AG04449 (cell line): ENCODE measurements around the gene SYT3.
"Not testable (repeated sequence)": the region's sequence is repeated elsewhere in the genome, so short reads cannot be mapped to it uniquely, and the experiment has no call there.

Experiments
- CTCF ChIA-PET: fragments of 350-600 bp; formaldehyde crosslinking; extraction: SDS; loops from one replicate; lab custom pipeline; 2021; ENCODE audit warnings: antibody characterized with exemption; lab: Yijun Ruan, JAX
- POLR2A ChIA-PET: fragments of 400-600, 350-600 bp; formaldehyde crosslinking; extraction: SDS; loops from one replicate; lab custom pipeline; 2020; ENCODE audit warnings: antibody characterized with exemption, inconsistent platforms; lab: Yijun Ruan, JAX
- DNase-seq: peaks from one replicate; pipeline ENCODE4 v3.0.0-alpha.2; 2010; ENCODE audit warnings: low read depth, low spot score
- H3K4me3 ChIP-seq: 2 replicates; pipeline ENCODE4 v1.5.1; 2011; ENCODE audit warnings: low read depth, mild to moderate bottlenecking, control low read depth, low read length
- CTCF ChIP-seq: IDR thresholded peaks from one replicate; pipeline ENCODE4 v1.5.1; 2011; ENCODE audit warnings: mild to moderate bottlenecking, moderate library complexity, low read length, control low read depth, inconsistent platforms; ENCODE audit not compliant: insufficient read depth; ENCODE audit errors: missing control alignments

SYT3 gene

GRCh38 chr19:50626011-50626410 is 13.7 kb downstream of the SYT3 start:
- POLR2A ChIA-PET: no interaction called here
- H3K4me3 ChIP-seq: no peak overlapping the region
- no peak for TF ChIP-seq CTCF
- DNase-seq: no peak
- CTCF ChIA-PET: no interaction called here

GRCh38 chr19:50624949-50625600 is 14.6 kb downstream of the SYT3 start:
- ChIA-PET CTCF (no interaction called here), POLR2A (no interaction called here)
- TF ChIP-seq CTCF: no peak
- no peak for DNase-seq
- H3K4me3 ChIP-seq: no peak overlapping the region

- CTCF ChIA-PET, POLR2A ChIA-PET, H3K4me3 ChIP-seq, DNase-seq: not testable (repeated sequence)
Observed at GRCh38 chr19:50620394-50620906, 19.2 kb downstream of the SYT3 start.

GRCh38 chr19:50619184-50619583 is 20.5 kb downstream of the SYT3 start:
- H3K4me3 ChIP-seq, CTCF ChIA-PET, POLR2A ChIA-PET, DNase-seq: not testable (repeated sequence)

- CTCF ChIA-PET, H3K4me3 ChIP-seq, POLR2A ChIA-PET, DNase-seq: not testable (repeated sequence)
Observed at GRCh38 chr19:50618379-50618778, 21.3 kb downstream of the SYT3 start.

GRCh38 chr19:50612504-50613404 is 26.9 kb downstream of the SYT3 start:
- not testable (repeated sequence) for H3K4me3 ChIP-seq, DNase-seq
- ChIA-PET POLR2A (interaction anchor here (0.6 kb wide), 1 partner anchor 43 kb away, joined by 3 read pairs; no protein-coding TSS in a partner anchor), CTCF (interaction anchor here (1.1 kb wide), 1 partner anchor 57 kb away, joined by 3 read pairs; no protein-coding TSS in a partner anchor)

GRCh38 chr19:50607874-50608785 is 31.6 kb downstream of the SYT3 start:
- ChIA-PET POLR2A (no interaction called here), CTCF (interaction anchor here (0.8 to 2.1 kb wide), 5 partner anchors 62 to 670 kb away, joined by 3 to 5 read pairs (median 4); no protein-coding TSS in a partner anchor)
- peak; percentile 0 for DNase-seq
- H3K4me3 ChIP-seq: no peak overlapping the region
- peak; percentile 54 for TF ChIP-seq CTCF

GRCh38 chr19:50607388-50607787 is 32.3 kb downstream of the SYT3 start:
- no peak for TF ChIP-seq CTCF
- no peak overlapping the region for H3K4me3 ChIP-seq
- CTCF ChIA-PET: interaction anchor here (0.8 to 2.1 kb wide), 5 partner anchors 62 to 669 kb away, joined by 3 to 5 read pairs (median 4); no protein-coding TSS in a partner anchor
- POLR2A ChIA-PET: no interaction called here
- DNase-seq: no peak

GRCh38 chr19:50606059-50606836 is 33.4 kb downstream of the SYT3 start:
- DNase-seq, POLR2A ChIA-PET, H3K4me3 ChIP-seq: not testable (repeated sequence)
- CTCF ChIA-PET: interaction anchor here (0.8 to 1.9 kb wide), 2 partner anchors 176 to 668 kb away, joined by 3 to 5 read pairs; no protein-coding TSS in a partner anchor
